HCT116 (cell line): ENCODE data around the gene CSNK2A1.

Source experiments
- EGR1 ChIP-seq: IDR thresholded peaks from 2 replicates; pipeline ENCODE4 v1.6.1; 2012; ENCODE audit warnings: low read depth
- EZH2phosphoT487 ChIP-seq: fragments of 200-600 bp; IDR thresholded peaks from 2 replicates; pipeline ENCODE4 v1.6.1; 2018; ENCODE audit warnings: antibody characterized with exemption, borderline replicate concordance
- JUND ChIP-seq: IDR thresholded peaks from 2 replicates; pipeline ENCODE4 v1.6.1; 2012
- POLR2A ChIP-seq: IDR thresholded peaks from 2 replicates; pipeline ENCODE4 v1.7.0; 2011; ENCODE audit warnings: borderline replicate concordance; ENCODE audit not compliant: insufficient read depth, insufficient read length; ENCODE audit errors: extremely low read depth
- TCF7L2 ChIP-seq: IDR thresholded peaks from 2 replicates; pipeline ENCODE4 v1.7.0; 2011; ENCODE audit warnings: borderline replicate concordance, inconsistent platforms; ENCODE audit not compliant: insufficient read depth, insufficient read length; ENCODE audit errors: extremely low read depth
- YY1 ChIP-seq: IDR thresholded peaks from 2 replicates; pipeline ENCODE4 v1.6.1; 2011; ENCODE audit warnings: low read length, low read depth, moderate library complexity, mild to moderate bottlenecking; ENCODE audit not compliant: insufficient replicate concordance; ENCODE audit errors: extremely low read depth
- TF ChIP-seq, protein P1 (sequence below), 3 experiments: fragments of 200-600 bp in 1 of 3; sonication (generic) in 1 of 3; IDR thresholded peaks in 2 of 3; conservative IDR thresholded peaks in 1 of 3; 2 replicates each; pipeline ENCODE4 v1.5.1; 2012 to 2017; ENCODE audit warnings: low read depth in 2 of 3, low read length in 2 of 3, antibody characterized with exemption in 1 of 3, borderline replicate concordance in 1 of 3, control low read depth in 1 of 3, mild to moderate bottlenecking in 1 of 3, mixed read lengths in 1 of 3, mixed run types in 1 of 3, moderate library complexity in 1 of 3; ENCODE audit not compliant: insufficient read depth in 1 of 3

- no peak for TF ChIP-seq JUND
- TF ChIP-seq, protein P1, sequence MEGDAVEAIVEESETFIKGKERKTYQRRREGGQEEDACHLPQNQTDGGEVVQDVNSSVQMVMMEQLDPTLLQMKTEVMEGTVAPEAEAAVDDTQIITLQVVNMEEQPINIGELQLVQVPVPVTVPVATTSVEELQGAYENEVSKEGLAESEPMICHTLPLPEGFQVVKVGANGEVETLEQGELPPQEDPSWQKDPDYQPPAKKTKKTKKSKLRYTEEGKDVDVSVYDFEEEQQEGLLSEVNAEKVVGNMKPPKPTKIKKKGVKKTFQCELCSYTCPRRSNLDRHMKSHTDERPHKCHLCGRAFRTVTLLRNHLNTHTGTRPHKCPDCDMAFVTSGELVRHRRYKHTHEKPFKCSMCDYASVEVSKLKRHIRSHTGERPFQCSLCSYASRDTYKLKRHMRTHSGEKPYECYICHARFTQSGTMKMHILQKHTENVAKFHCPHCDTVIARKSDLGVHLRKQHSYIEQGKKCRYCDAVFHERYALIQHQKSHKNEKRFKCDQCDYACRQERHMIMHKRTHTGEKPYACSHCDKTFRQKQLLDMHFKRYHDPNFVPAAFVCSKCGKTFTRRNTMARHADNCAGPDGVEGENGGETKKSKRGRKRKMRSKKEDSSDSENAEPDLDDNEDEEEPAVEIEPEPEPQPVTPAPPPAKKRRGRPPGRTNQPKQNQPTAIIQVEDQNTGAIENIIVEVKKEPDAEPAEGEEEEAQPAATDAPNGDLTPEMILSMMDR (IDR thresholded peaks at IDR 0.05 in 2 of 3, conservative IDR thresholded peaks at IDR 0.05 in 1 of 3; ENCODE audit: borderline replicate concordance in 1 of 3, insufficient read depth in 1 of 3, low read depth in 2 of 3, low read length in 2 of 3), result no peak
- no peak for TF ChIP-seq EZH2phosphoT487
- TF ChIP-seq POLR2A, result no peak
- TF ChIP-seq TCF7L2, result no peak
- TF ChIP-seq EGR1, result no peak
- TF ChIP-seq YY1, result no peak
These were observed 48.4 kb upstream of the CSNK2A1 start for GRCh38 chr20:591941-592340.
